ENCODE results near the gene QKI. TPM values are rescaled to one million over a fixed set of nuclear protein-coding genes. Genes with fewer than 3 reads are reported as not detected.

The QKI gene
- total RNA-seq, 1 experiment from 2014 or later = 134 TPM

DNA sequence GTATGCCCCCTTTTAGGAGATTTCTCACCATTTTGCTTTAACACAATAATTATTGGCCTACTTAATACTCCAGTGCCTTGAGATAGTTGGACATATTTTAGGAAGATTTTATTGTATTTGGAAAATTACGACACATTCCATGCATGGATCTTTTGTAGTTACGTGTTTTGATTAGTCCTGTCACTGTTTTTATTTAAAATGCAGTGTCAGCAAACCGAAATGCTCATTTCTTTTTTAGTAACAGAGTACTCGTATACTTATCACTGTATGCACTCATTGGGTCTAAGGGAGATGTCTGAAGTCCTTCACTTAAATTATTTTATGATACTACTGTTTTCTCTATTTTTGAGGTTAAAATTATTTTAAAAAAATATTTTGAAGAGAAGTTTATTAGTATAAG lies 153.8 kb downstream of the QKI start:
- no peak overlapping the region for H3K4me3 Mint-ChIP-seq (ENCODE audit: unreplicated experiment)
- no peaks in the 10 kb centered on the region for H3K4me1 Mint-ChIP-seq (ENCODE audit: low read depth, unreplicated experiment)
- no peaks in the 10 kb centered on the region for H3K27me3 Mint-ChIP-seq (ENCODE audit: insufficient read depth, unreplicated experiment)
- DNase-seq = no peak
- no TSS peak for BruUV-seq (replicated peaks)
- Histone ChIP-seq H3K4me3 (ENCODE audit: low read depth, low read length) (no peak overlapping the region), H3K9me3 (no peaks in the 10 kb centered on the region), H3K27me3 (replicated peaks; ENCODE audit: control insufficient read depth, insufficient read depth, low read length) (no peaks in the 10 kb centered on the region), H3K4me1 (no peaks in the 10 kb centered on the region), H3K36me3 (ENCODE audit: control insufficient read depth, insufficient read depth, low read length) (no peaks in the 10 kb centered on the region; the same call in 1 of the 2 replicates)
- CTCF ChIA-PET = no interaction called here
- H3K36me3 Mint-ChIP-seq (ENCODE audit: insufficient read depth, unreplicated experiment) = peaks cover 36% of the 10 kb centered on the region
- no peak overlapping the region for H3K27ac Mint-ChIP-seq (ENCODE audit: unreplicated experiment)
- POLR2A ChIA-PET = no interaction called here
- TF ChIP-seq, protein P1, sequence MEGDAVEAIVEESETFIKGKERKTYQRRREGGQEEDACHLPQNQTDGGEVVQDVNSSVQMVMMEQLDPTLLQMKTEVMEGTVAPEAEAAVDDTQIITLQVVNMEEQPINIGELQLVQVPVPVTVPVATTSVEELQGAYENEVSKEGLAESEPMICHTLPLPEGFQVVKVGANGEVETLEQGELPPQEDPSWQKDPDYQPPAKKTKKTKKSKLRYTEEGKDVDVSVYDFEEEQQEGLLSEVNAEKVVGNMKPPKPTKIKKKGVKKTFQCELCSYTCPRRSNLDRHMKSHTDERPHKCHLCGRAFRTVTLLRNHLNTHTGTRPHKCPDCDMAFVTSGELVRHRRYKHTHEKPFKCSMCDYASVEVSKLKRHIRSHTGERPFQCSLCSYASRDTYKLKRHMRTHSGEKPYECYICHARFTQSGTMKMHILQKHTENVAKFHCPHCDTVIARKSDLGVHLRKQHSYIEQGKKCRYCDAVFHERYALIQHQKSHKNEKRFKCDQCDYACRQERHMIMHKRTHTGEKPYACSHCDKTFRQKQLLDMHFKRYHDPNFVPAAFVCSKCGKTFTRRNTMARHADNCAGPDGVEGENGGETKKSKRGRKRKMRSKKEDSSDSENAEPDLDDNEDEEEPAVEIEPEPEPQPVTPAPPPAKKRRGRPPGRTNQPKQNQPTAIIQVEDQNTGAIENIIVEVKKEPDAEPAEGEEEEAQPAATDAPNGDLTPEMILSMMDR (IDR thresholded peaks at IDR 0.05; ENCODE audit: insufficient read depth in 1 of 2, low read depth in 1 of 2, low read length in 1 of 2, severe bottlenecking in 1 of 2, unreplicated experiment in 1 of 2) = no peak
- H3K9me3 Mint-ChIP-seq (ENCODE audit: unreplicated experiment) = no peaks in the 10 kb centered on the region
- intact Hi-C loops (cut with micrococcal nuclease; ENCODE audit: unreplicated experiment) = no loop called here

DNA sequence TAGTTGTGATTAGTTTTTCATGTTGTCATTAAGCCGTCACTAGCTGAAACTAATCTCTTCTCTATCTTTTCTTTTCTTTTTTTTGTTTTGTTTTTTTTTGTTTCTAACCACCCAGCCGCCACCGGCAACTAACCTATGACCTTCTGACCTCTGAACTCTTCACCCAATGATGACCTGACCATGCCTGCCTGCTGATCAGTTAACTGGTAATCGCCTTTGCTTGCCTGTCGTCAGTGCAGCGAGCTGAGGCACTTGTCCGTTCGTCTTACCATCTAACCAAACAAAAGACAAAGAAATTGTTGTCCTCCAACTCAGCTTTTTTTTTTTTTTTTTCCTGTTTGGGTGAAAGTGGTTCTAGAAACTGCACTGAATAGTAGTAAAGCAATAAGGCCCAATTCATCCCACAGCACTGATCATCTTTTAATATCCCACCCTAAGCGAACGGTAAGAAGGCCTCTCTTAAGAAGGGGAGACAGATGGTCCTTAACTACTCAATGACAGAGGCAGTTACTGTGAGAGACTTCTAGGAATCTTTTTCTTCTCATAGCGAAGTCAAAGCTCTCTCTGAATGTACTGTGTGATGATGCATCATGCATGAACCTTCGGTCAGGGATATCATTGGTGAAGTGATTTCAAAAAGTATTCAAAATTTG lies 156.2 kb downstream of the QKI start:
- ChIA-PET CTCF (interaction anchor here (0.6 kb wide), 1 partner anchor 1357 kb away, joined by 3 read pairs; no protein-coding TSS in a partner anchor), POLR2A (no interaction called here)
- H3K4me1 ChIP-seq = no peaks in the 10 kb centered on the region
- H3K27me3 ChIP-seq (replicated peaks; ENCODE audit: control insufficient read depth, insufficient read depth, low read length) = no peaks in the 10 kb centered on the region
- no TSS peak for BruUV-seq (replicated peaks)
- no peak overlapping the region for H3K4me3 ChIP-seq (ENCODE audit: low read depth, low read length)
- TF ChIP-seq, protein P1 (IDR thresholded peaks at IDR 0.05; ENCODE audit: insufficient read depth in 1 of 2, low read depth in 1 of 2, low read length in 1 of 2, severe bottlenecking in 1 of 2, unreplicated experiment in 1 of 2) = no peak
- H3K27me3 Mint-ChIP-seq (ENCODE audit: insufficient read depth, unreplicated experiment) = no peaks in the 10 kb centered on the region
- H3K36me3 ChIP-seq (ENCODE audit: control insufficient read depth, insufficient read depth, low read length) = no peaks in the 10 kb centered on the region; the same call in 1 of the 2 replicates
- intact Hi-C loops (cut with micrococcal nuclease; ENCODE audit: unreplicated experiment) = no loop called here
- no peak overlapping the region for H3K4me3 Mint-ChIP-seq (ENCODE audit: unreplicated experiment)
- H3K9me3 Mint-ChIP-seq (ENCODE audit: unreplicated experiment) = no peaks in the 10 kb centered on the region
- no peaks in the 10 kb centered on the region for H3K9me3 ChIP-seq
- no peak overlapping the region for H3K27ac Mint-ChIP-seq (ENCODE audit: unreplicated experiment)
- no peak for DNase-seq
- H3K36me3 Mint-ChIP-seq (ENCODE audit: insufficient read depth, unreplicated experiment) = peaks cover 33% of the 10 kb centered on the region
- H3K4me1 Mint-ChIP-seq (ENCODE audit: low read depth, unreplicated experiment) = no peaks in the 10 kb centered on the region

DNA sequence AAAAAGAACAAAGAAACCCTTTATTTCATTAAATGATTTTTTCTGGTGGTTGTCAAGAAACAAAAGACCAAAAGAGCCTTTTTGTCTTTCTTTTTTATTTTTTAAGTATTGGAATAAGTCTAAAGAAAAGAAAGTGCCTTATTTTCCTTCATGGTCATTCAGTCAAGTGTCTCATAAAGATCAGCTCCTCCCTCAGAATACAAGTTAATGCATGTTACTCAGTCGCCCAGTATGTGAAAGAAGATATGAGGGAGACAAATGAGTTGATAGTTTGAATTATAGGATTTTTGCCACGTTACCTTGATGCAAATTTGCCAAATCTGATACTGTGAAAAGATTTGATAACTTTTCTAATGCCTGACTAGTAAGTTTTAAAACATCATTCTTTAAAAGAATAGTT lies 157.2 kb downstream of the QKI start:
- Mint-ChIP-seq H3K27me3 (ENCODE audit: insufficient read depth, unreplicated experiment) (no peaks in the 10 kb centered on the region), H3K4me3 (ENCODE audit: unreplicated experiment) (no peak overlapping the region), H3K4me1 (ENCODE audit: low read depth, unreplicated experiment) (no peaks in the 10 kb centered on the region), H3K27ac (ENCODE audit: unreplicated experiment) (no peak overlapping the region), H3K36me3 (ENCODE audit: insufficient read depth, unreplicated experiment) (peaks cover 29% of the 10 kb centered on the region), H3K9me3 (ENCODE audit: unreplicated experiment) (no peaks in the 10 kb centered on the region)
- ChIA-PET CTCF (no interaction called here), POLR2A (no interaction called here)
- H3K4me1 ChIP-seq = no peaks in the 10 kb centered on the region
- no peaks in the 10 kb centered on the region for H3K9me3 ChIP-seq
- BruUV-seq (replicated peaks) = TSS peak; percentile 38
- no peak overlapping the region for H3K4me3 ChIP-seq (ENCODE audit: low read depth, low read length)
- no peak for DNase-seq
- H3K36me3 ChIP-seq (ENCODE audit: control insufficient read depth, insufficient read depth, low read length) = no peaks in the 10 kb centered on the region; the same call in 1 of the 2 replicates
- intact Hi-C loops (cut with micrococcal nuclease; ENCODE audit: unreplicated experiment) = no loop called here
- TF ChIP-seq, protein P1 (IDR thresholded peaks at IDR 0.05; ENCODE audit: insufficient read depth in 1 of 2, low read depth in 1 of 2, low read length in 1 of 2, severe bottlenecking in 1 of 2, unreplicated experiment in 1 of 2) = no peak
- H3K27me3 ChIP-seq (replicated peaks; ENCODE audit: control insufficient read depth, insufficient read depth, low read length) = no peaks in the 10 kb centered on the region

Measured in Caco-2 (cell line).